Heart left ventricle (tissue), 16 donors: ENCODE results near the gene DNAH3. TPM values are rescaled to one million over a fixed set of nuclear protein-coding genes. Genes with fewer than 3 reads are reported as not detected.
"Not testable (repeated sequence)": the region's sequence is repeated elsewhere in the genome, so short reads cannot be mapped to it uniquely, and the experiment has no call there.

Experiments used
- ATAC-seq, 4 donors: fragments of 200-7000 bp; cut with Tn5 transposase; one replicate each; pipeline ENCODE4 v1.9.1; 2020 to 2022; ENCODE audit warnings: moderate library complexity in 4 of 4, mild to moderate bottlenecking in 3 of 4, moderate number of reproducible peaks in 1 of 4
- DNase-seq, 5 donors: peaks; one replicate each; pipeline ENCODE4 v3.0.0-alpha.2; 2020
- H3K27ac ChIP-seq, 12 donors: fragments of 200-600 bp; sonication (generic) in 4 of 12; one replicate each; pipeline versions ENCODE4 v1.5.0 to v1.8.0; 2016 to 2022; ENCODE audit warnings: mild to moderate bottlenecking in 2 of 12
- H3K27me3 ChIP-seq, 9 donors: fragments of 200-600 bp; sonication (generic) in 2 of 9; one replicate each; pipeline versions ENCODE4 v1.5.1 to v1.8.0; 2016 to 2022; ENCODE audit warnings: mild to moderate bottlenecking in 3 of 9
- H3K36me3 ChIP-seq, 9 donors: fragments of 200-600 bp; sonication (generic) in 2 of 9; one replicate each; pipeline versions ENCODE4 v1.5.0 to v1.8.0; 2018 to 2022; ENCODE audit warnings: mild to moderate bottlenecking in 2 of 9
- H3K4me1 ChIP-seq, 12 donors: fragments of 200-600 bp; sonication (generic) in 4 of 12; one replicate each; pipeline versions ENCODE4 v1.5.0 to v1.8.0; 2016 to 2022; ENCODE audit warnings: mild to moderate bottlenecking in 3 of 12
- H3K4me3 ChIP-seq, 12 donors: fragments of 200-600 bp; sonication (generic) in 4 of 12; one replicate each; pipeline versions ENCODE4 v1.5.0 to v1.8.0; 2017 to 2022; ENCODE audit warnings: mild to moderate bottlenecking in 9 of 12, moderate library complexity in 4 of 12
- H3K9me3 ChIP-seq, 12 donors: fragments of 200-600 bp; sonication (generic) in 4 of 12; one replicate each; pipeline versions ENCODE4 v1.5.0 to v1.8.0; 2016 to 2022; ENCODE audit warnings: mild to moderate bottlenecking in 1 of 12
- POLR2A ChIP-seq, 2 donors: fragments of 450-650 bp; IDR thresholded peaks; one replicate each; pipeline ENCODE4 v1.6.1; 2017; ENCODE audit warnings: antibody characterized with exemption in 2 of 2, mild to moderate bottlenecking in 2 of 2, moderate library complexity in 2 of 2
- WGBS, 4 donors: extraction: QIAGEN DNeasy Blood & Tissue Kit in 2 of 4; methylation state at CpG; one replicate each; pipeline versions ENCODE4 v1.1.5 to v1.1.7; 2013 to 2018; 5-methylcytosine and 5-hydroxymethylcytosine counted together
- intact Hi-C, 10 donors: fragments of 100-400 bp; cut with DNase I; formaldehyde crosslinking; loops; one replicate each; pipeline versions ENCODE4 v1.11.1 to v1.14.2; 2022
- polyA plus RNA-seq, 2 donors: library from polyadenylated mRNA; stranded (reverse); fragments of 200-250 nt; gene quantifications; one replicate each; pipeline ENCODE4 v1.2.3, GENCODE V29; 2013
- total RNA-seq, 9 donors: library from RNA; depleted of rRNA in 2 of 9; stranded (reverse); fragments of >200 nt in 2 of 9; fragmentation: NEBNext Ultra II Directional in 3 of 9; extraction: Animal tissue kit (Norgen Biotek cat#: 25700) in 3 of 9; gene quantifications; one replicate each; pipeline versions ENCODE4 v1.1.0 to v1.2.4, GENCODE V29; 2016 to 2023
- TF ChIP-seq, protein P1 (sequence below), 12 donors: fragments of 200-600 bp; sonication (generic) in 4 of 12; IDR thresholded peaks; one replicate each; pipeline versions ENCODE4 v1.5.0 to v1.8.0; 2018 to 2022; ENCODE audit warnings: antibody characterized with exemption in 12 of 12, mild to moderate bottlenecking in 5 of 12
- donor health status: ischemic (EF 13 %, LVEDD 7.1; RV severe dilation, severe dysfunction).
- donor health status: healthy with polysubstance abuse.
- donor health status: DM: no; HTN: yes; CAD: no.
- donor health status: DM: no; HTN: no; CAD: no.
- donor health status: ischemic (EF 25% LVEDD 6.9; RV normal size, moderate dysfunction).
- donor health status: ischemic (EF 25% LVEDD 5.7; RV mildly dilated, moderate dysfunction).
- donor health status: healthy.
- donor health status: DM: yes; HTN: yes; CAD: no.
- donor health status: ischemic (EF 35%, LVEDD 5.7; RV mildly dilated, moderate dysfunction).
- donor health status: nonischemic (EF 11% LVEDD 7.7; RV severe dilation, severe dysfunction).
- donor health status: DM: yes; HTN: yes; CAD: no.
- donor health status: PGD.
- donor health status: ischemic (EF 29% LVEDD 5.4; RV normal size, mild dysfunction).
- donor health status: nonischemic (EF 23%, LVEDD 6.1; RV moderate dilation, normal function).

Gene DNAH3
- total and polyA plus RNA-seq, 11 donors = 0.01 to 2.0 (median 0.87) TPM

GRCh38 chr16:21069986-21070385 lies 80.7 kb downstream of the DNAH3 start:
- no peak for DNase-seq
- no peaks in the 10 kb centered on the region for H3K36me3 ChIP-seq
- no peak overlapping the region for H3K27ac ChIP-seq
- 96 to 97% (median 96%) methylated on average over 6 of the region's 6 CpGs for WGBS, 4 donors
- H3K4me3 ChIP-seq = no peak overlapping the region
- intact Hi-C loops = loop anchor here in 2 of 10 donors (5.0 to 10.0 kb wide), 2 partner anchors 48 to 75 kb away; no protein-coding TSS in a partner anchor
- no peak for ATAC-seq
- TF ChIP-seq POLR2A (IDR thresholded peaks at IDR 0.05) = no peak
- TF ChIP-seq, protein P1, sequence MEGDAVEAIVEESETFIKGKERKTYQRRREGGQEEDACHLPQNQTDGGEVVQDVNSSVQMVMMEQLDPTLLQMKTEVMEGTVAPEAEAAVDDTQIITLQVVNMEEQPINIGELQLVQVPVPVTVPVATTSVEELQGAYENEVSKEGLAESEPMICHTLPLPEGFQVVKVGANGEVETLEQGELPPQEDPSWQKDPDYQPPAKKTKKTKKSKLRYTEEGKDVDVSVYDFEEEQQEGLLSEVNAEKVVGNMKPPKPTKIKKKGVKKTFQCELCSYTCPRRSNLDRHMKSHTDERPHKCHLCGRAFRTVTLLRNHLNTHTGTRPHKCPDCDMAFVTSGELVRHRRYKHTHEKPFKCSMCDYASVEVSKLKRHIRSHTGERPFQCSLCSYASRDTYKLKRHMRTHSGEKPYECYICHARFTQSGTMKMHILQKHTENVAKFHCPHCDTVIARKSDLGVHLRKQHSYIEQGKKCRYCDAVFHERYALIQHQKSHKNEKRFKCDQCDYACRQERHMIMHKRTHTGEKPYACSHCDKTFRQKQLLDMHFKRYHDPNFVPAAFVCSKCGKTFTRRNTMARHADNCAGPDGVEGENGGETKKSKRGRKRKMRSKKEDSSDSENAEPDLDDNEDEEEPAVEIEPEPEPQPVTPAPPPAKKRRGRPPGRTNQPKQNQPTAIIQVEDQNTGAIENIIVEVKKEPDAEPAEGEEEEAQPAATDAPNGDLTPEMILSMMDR (IDR thresholded peaks at IDR 0.05) = no peak
- H3K4me1 ChIP-seq = peaks cover 0 to 13% (median under 1%) of the 10 kb centered on the region in 12 donors
- no peaks in the 10 kb centered on the region for H3K27me3 ChIP-seq
- H3K9me3 ChIP-seq = peaks cover 0 to 4% (median 0%) of the 10 kb centered on the region in 12 donors

- intact Hi-C loops = loop anchor here in 1 of 10 donors (10.0 kb wide), 1 partner anchor 69 kb away; no protein-coding TSS in a partner anchor
Measured at GRCh38 chr16:21064203-21064602, 86.4 kb downstream of the DNAH3 start.

GRCh38 chr16:21063314-21063713 lies 87.3 kb downstream of the DNAH3 start:
- intact Hi-C loops = loop anchor here in 1 of 10 donors (10.0 kb wide), 1 partner anchor 69 kb away; no protein-coding TSS in a partner anchor
- not testable (repeated sequence) for DNase-seq

More at GRCh38 chr16:21064203-21064602, 86.4 kb downstream of the DNAH3 start:
- WGBS, 4 donors = 89 to 100% (median 93%) methylated on average over 1 of the region's 1 CpG
- no peak for TF ChIP-seq POLR2A (IDR thresholded peaks at IDR 0.05)
- TF ChIP-seq, protein P1 (IDR thresholded peaks at IDR 0.05) = no peak
- ATAC-seq (no peak), DNase-seq (no peak)
- no peaks in the 10 kb centered on the region for H3K36me3 ChIP-seq
- no peak overlapping the region for H3K4me3 ChIP-seq
- peaks cover 0 to 4% (median 0%) of the 10 kb centered on the region in 12 donors for H3K9me3 ChIP-seq
- H3K27ac ChIP-seq = no peak overlapping the region
- no peaks in the 10 kb centered on the region for H3K4me1 ChIP-seq
- H3K27me3 ChIP-seq = no peaks in the 10 kb centered on the region

GRCh38 chr16:21060027-21060510 lies 90.6 kb downstream of the DNAH3 start:
- Histone ChIP-seq H3K4me1 (no peaks in the 10 kb centered on the region), H3K27me3 (no peaks in the 10 kb centered on the region), H3K9me3 (peaks cover 0 to 4% (median 0%) of the 10 kb centered on the region in 12 donors), H3K4me3 (no peak overlapping the region), H3K27ac (no peak overlapping the region), H3K36me3 (no peaks in the 10 kb centered on the region)
- intact Hi-C loops = loop anchor here in 1 of 10 donors (10.0 kb wide), 1 partner anchor 65 kb away; no protein-coding TSS in a partner anchor
- ATAC-seq = peak in 1 of 4 donors; percentile 20
- no peak for DNase-seq
- WGBS, 4 donors = 57 to 69% (median 62%) methylated on average over 4 of the region's 4 CpGs
- no peak for TF ChIP-seq POLR2A (IDR thresholded peaks at IDR 0.05)
- TF ChIP-seq, protein P1 (IDR thresholded peaks at IDR 0.05) = no peak

More at GRCh38 chr16:21063314-21063713, 87.3 kb downstream of the DNAH3 start:
- not testable (repeated sequence) for H3K27ac ChIP-seq, ATAC-seq, H3K27me3 ChIP-seq, H3K4me3 ChIP-seq, H3K4me1 ChIP-seq, H3K36me3 ChIP-seq, H3K9me3 ChIP-seq
- 91 to 94% (median 93%) methylated on average over 6 of the region's 6 CpGs for WGBS, 4 donors
